ENCODE data around the gene MAP7.
"Not testable (repeated sequence)": the region's sequence is repeated elsewhere in the genome, so short reads cannot be mapped to it uniquely, and the experiment has no call there.

The MAP7 gene

DNA sequence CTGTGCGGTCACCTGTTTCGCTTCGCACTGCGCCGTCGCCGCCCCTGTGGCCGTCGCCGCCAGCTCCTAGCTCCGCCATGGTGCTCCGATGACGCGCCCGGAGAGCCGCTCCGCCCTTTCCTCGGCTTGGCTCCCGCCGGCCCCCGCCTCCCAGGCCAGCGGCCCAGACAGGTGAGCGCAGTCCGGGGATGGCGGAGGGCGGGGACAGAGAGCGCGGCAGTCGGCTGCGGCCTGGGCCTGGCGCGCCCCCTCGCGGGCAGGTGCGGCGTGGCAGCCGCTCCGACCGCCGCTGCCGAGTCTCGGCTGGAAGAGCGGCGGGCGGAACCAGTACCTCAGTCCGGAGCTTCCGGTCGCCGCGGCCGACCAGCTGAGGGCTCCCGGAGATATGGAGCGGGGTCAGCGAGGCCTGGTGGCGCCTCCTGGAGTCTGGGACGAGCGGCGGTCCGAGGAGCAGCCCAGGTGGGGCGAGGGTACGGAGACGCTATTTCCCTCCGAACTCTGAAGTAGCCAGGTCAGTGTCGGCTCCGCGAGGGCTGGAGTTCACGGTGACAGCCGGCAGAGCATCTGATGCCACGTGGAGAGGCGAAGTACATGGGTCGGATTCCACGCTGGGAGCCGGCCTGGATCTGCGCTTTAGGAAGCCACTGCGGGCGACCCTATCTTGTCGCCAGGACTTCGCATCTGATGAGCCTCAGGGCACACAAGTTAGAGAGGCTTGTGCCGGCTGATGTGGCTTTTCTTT, at the start of gene MAP7:
TSS of gene MAP7 (minus strand) at position 93 of the 742 bp plus-strand sequence. CDS start at position 79, 14 bp downstream.
- peak; percentile 48 to 60 for DNase-seq

DNA sequence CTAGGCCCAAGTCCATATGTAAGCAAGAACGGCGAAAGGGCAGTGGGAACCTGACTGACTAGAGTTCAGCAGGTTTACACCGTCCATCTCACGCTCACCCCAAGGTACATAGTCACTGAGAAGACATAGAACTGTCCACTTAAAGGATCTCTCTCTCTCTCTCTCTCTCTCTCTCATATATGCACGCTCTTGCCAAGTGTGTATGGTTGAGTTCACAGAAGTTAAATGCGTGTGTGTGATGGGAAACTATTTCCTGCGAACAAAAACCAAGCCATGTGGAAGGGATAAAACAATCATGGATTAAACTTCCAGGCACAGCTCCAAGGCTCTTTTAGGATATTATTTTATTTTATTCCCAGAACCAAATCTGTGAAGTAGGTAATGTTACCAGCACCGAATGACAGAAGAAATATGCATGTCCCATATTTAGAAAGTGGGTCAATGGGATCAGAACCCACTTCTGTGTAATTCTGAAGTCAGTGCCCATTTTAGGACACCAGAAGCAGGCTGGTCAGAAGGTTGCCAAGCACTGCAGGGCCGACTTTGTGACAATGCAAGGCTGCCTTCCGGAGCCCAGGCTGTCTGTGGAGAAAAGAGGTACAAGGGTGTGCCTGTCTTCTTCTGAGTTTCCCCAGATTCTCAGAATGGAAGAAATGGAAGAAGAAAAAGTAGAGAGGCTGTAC, 49.2 kb upstream of the MAP7 start:
- no peak for DNase-seq

DNA sequence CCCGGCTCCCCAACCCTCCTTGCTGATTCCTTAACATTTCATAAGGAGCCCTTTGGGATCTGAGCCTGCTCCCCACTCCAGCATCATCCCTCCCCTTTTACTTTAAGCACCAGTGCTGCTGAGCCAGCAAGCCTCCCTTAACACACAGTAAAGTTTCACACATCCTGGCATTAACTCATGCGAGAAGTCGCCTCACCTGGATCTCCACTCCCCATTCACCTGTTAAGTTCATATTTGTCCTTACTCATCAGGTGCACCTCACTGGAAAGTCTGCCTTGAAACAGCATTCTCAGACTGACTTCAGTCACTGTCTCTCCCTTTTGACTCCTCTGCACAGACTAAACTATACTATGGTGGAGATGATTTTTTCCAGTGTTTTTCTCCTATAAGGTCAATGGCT, 47.8 kb upstream of the MAP7 start:
- DNase-seq: no peak

- no peak for DNase-seq
Observed at GRCh38 chr6:136594671-136595070, 44.4 kb upstream of the MAP7 start.

DNA sequence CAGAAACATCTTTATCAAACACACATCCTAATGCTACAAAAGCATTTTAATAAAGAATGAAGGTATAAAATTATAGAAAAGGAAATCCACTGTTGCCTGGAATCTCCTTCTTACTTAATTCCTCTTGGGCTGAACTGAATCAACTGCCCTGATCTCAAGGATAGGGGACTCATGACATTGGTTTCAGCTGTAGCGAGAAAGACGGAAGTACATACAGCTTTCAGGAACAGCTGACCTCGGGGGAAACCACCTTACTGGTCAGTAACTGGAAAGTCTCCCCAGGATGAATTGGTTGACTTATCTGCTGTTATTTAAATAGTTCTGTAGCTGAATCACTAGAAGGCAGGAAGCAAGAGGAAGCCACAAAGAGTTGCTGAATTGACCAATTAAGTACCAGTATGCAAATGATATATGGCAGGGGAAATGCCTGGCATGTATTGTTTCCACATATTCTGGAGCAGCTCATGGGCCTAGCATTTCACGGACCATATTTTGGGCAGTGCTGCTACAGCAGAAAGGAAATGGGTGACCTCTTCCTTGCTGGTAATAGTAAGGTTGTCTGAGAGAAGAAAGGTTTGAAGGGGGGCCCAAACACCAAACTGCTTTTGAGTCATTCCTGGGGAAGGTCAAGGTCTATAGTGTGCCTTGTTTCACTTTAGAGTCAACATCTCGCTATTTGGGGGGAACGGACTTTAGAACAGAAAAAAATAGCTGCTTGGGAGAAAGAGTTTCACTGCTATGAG, 43.7 kb upstream of the MAP7 start:
- peak; percentile 21 to 40 for DNase-seq

- DNase-seq: no peak
Observed at GRCh38 chr6:136592930-136593673, 42.9 kb upstream of the MAP7 start.

GRCh38 chr6:136591617-136592016, 41.4 kb upstream of the MAP7 start:
- no peak for DNase-seq

GRCh38 chr6:136590846-136591245, 40.6 kb upstream of the MAP7 start:
- not testable (repeated sequence) for DNase-seq

DNA sequence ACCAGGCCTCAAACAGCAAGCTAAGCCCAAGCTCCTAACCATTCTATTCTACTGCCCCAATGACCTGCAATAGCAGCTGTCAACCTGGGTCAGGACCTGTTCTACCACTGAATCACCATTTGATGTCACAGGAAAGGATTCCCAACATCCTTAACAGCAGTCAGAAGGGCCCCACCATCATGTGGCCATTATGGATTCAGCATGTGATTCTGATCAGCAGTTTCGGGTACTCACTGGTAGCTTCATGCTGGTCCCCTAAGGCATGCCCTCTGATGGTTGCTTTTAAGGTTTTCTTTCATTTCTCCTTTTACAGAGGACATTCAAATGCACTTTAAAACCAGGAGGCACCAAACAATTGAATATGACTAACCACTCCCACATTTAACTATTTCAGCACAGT, 37.3 kb upstream of the MAP7 start:
- DNase-seq: no peak

GRCh38 chr6:136586295-136586694, 36.1 kb upstream of the MAP7 start:
- no peak for DNase-seq

DNA sequence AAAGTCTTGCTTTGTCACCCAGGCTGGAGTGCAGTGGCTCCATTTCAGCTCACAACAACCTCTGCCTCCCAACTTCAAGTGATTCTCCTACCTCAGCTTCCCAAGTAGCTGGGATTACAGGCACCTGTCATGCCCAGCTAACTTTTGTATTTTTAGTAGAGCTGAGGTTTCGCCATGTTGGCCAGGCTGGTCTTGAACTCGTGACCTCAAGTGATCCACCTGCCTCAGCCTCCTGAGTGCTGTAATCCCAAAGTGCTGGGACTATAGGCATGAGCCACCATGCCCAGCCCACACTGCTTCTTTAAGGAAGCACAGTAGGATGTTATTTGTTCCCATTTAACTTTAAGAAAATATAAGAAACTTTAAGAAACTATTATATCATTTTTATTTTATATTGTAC, 35.3 kb upstream of the MAP7 start:
- not testable (repeated sequence) for DNase-seq

GRCh38 chr6:136584290-136584689, 34.1 kb upstream of the MAP7 start:
- not testable (repeated sequence) for DNase-seq

DNA sequence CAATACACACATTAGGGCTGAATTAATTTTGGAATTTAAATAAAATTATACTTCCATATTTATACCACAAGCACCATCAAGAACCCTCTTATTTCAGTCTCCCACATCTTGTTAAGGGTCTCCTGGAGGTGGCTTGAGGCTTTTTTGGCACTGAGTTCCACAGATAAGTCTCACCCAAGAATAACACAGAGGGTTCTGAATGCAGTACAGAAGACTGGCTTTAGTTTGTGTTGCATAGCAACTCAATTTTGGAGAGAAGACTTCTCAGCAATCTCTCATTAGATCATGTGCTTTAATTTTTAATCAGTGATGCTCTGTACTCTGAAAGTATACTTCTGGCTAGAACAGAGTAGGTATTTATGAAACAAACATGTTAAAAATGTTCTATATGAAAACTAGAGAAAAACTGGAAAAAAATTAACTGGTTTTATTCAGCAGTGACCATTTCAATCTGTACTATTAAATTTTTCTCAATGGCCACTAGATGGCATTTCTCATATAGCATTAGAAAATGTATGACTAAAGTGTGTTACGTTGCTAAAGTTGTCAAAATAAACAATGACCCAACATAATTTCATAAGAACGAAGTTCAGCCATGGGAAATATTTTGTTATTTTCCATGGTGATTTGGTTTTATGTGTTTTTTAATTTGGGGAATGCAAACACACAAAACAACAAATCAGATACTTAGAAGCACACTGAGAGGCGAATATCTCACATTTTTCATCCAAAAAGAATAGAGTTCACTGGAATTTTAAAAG, 32.7 kb upstream of the MAP7 start:
- no peak for DNase-seq

- DNase-seq: no peak
Observed at GRCh38 chr6:136579800-136580199, 29.6 kb upstream of the MAP7 start.

DNA sequence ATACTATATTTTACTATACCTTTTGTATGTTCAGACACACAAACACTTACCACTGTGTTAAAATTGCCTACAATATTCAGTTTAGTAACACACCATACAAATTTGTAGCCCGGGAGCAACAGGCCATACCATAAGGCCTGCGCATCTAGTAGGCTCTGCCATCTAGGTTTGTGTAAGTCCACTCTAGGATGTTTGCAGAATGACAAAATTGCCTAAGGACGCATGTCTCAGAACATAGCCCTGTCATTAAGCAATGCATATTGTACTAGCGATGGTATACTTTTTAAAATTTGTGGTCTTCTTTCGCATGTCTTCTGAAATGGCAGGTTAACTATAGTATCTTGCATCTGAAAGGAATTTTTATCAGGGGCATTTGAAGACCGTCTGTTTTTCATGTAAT, 26.6 kb upstream of the MAP7 start:
- DNase-seq: no peak

DNA sequence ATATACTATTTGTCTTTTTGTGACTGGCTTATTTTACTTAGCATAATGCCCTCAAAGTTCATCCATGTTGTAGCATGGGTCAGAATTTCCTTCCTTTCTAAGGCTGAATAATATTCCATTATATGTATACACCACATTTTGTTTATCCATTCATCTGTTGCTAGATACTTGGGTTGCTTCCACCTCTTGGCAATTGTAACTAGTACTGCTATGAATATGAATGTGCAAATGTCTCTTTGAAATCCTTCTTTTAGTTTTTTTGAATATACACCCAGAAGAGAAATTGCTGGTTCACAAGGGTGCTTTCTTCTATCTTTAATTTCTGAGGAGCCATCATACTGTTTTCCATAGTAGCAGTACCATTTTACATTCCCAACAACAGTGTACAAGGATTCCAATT, 21.3 kb upstream of the MAP7 start:
- no peak for DNase-seq

DNA sequence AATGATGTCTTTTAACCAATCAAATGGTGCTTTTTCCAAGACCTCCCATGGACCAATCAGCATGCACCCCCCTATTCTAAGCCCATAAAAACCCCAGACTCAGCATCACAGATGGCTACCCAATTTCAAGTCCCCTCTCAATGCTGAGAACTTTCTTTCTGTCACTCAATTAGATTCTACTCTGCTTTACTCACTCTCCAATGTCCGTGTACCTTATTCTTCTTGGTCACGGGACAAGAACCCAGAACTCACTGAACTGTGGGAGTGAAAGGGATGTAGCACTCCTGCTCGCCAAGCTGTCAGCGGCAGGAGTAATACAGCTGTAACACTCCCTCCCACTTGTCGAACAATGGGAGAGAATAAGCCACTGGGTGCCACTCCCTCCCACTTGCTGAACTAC, 20.8 kb upstream of the MAP7 start:
- DNase-seq: no peak

GRCh38 chr6:136568129-136568528, 17.9 kb upstream of the MAP7 start:
- no peak for DNase-seq

DNA sequence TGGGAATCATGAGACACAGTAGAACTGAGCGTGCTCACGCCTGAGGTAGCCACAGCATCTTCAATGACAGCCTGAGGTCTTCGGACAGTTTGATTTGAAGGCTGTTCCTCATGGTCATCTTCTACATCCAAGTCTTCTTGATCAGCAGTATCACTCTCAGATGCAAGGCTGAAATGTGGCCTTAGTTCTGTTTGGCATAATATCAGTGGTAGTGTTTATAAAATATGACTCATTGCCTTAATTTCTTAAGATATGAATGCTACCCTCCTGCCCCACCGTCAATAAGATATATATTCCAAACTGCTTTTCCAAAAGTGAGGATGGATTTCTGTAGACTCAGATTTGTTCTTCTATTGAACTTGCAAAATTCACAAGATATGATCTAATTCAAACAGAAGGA, 17.5 kb upstream of the MAP7 start:
- no peak for DNase-seq

- no peak for DNase-seq
Observed at GRCh38 chr6:136566851-136567250, 16.6 kb upstream of the MAP7 start.

- no peak for DNase-seq
Observed at GRCh38 chr6:136566007-136566487, 15.8 kb upstream of the MAP7 start.

GRCh38 chr6:136564180-136564579, 14.0 kb upstream of the MAP7 start:
- DNase-seq: no peak

Data from stimulated activated CD4-positive, alpha-beta T cell treated with anti-CD3 and anti-CD28 coated beads, Interleukin-2, amount 100 ng/mL, for 48 hours (primary cell).